ENCODE measurements around the gene DES.

DNA sequence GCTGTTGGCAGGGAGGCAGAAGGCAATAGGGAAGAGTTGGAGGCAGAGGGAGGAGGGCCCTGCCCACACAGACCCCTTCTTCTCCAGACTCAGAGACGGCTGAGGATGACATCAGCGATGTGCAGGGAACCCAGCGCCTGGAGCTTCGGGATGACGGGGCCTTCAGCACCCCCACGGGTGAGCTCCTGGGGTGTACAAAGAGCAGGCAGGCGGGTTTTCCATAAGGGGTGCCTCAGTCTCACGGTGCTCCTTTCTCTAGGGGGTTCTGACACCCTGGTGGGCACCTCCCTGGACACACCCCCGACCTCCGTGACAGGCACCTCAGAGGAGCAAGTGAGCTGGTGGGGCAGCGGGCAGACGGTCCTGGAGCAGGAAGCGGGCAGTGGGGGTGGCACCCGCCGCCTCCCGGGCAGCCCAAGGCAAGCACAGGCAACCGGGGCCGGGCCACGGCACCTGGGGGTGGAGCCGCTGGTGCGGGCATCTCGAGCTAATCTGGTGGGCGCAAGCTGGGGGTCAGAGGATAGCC lies 26.5 kb downstream of the DES start:
- TF ChIP-seq TCF7L2 (IDR thresholded peaks at IDR 0.05; ENCODE audit: low read depth, low read length) (no peak), MAFF (IDR thresholded peaks at IDR 0.05; ENCODE audit: low read length) (no peak), ZNF444 (CRISPR knock-in tag; IDR thresholded peaks at IDR 0.05) (no peak), POLR2A (conservative IDR thresholded peaks at IDR 0.05) (no peak), CBX8 (IDR thresholded peaks at IDR 0.05; ENCODE audit: borderline replicate concordance, extremely low read depth, low read depth, low read length, poor library complexity, severe bottlenecking) (no peak), TAF1 (IDR thresholded peaks at IDR 0.05; ENCODE audit: control insufficient read depth, extremely low read depth, insufficient read depth, low read length, severe bottlenecking) (no peak)

All from K562 (cell line).